IMR-90 (cell line): ENCODE measurements around the gene ANXA4. TPM values are rescaled to one million over a fixed set of nuclear protein-coding genes. Genes with fewer than 3 reads are reported as not detected.

ENCODE experiments used
- ATAC-seq: fragments of 200-7000 bp; cut with Tn5 transposase; 2 replicates; pipeline ENCODE4 v1.9.1; 2020; ENCODE audit warnings: low read depth, mild to moderate bottlenecking, moderate library complexity
- BruUV-seq: library from RNA; stranded (reverse); fragments of 400-500 nt; replicated peaks from 2 replicates; lab custom pipeline; 2021; lab: Mats Ljungman, UMichigan
- CTCF ChIA-PET: fragments of 300-600 bp; formaldehyde crosslinking; extraction: SDS; loops from one replicate; lab custom pipeline; 2021; ENCODE audit warnings: antibody characterized with exemption; lab: Yijun Ruan, JAX
- POLR2A ChIA-PET: fragments of 300-600 bp; sonication (Branson Sonifier 250); formaldehyde crosslinking; loops from one replicate; lab custom pipeline; 2022; ENCODE audit warnings: antibody characterized with exemption; ENCODE audit not compliant: unreplicated experiment; lab: Charles Lee
- DNase-seq: peaks from one replicate; pipeline ENCODE4 v3.0.0; 2013
- H2AFZ ChIP-seq: replicated peaks from 2 replicates; pipeline ENCODE3; 2013; ENCODE audit warnings: low read length, mild to moderate bottlenecking; ENCODE audit not compliant: poor library complexity
- H2AK5ac ChIP-seq: 2 replicates; pipeline ENCODE4 v1.6.1; 2013; ENCODE audit warnings: low read depth, low read length, inconsistent platforms
- H2AK9ac ChIP-seq: replicated peaks from 2 replicates; pipeline ENCODE3; 2013; ENCODE audit warnings: mild to moderate bottlenecking, low read depth, low read length, moderate library complexity; ENCODE audit not compliant: poor library complexity
- H2BK120ac ChIP-seq: 2 replicates; pipeline ENCODE4 v1.6.1; 2013; ENCODE audit warnings: low read depth, low read length, inconsistent platforms
- H2BK15ac ChIP-seq: 3 replicates; pipeline ENCODE4 v1.6.1; 2013; ENCODE audit warnings: low read depth, low read length, inconsistent platforms
- H2BK20ac ChIP-seq: 2 replicates; pipeline ENCODE4 v1.6.1; 2013; ENCODE audit warnings: low read depth, mild to moderate bottlenecking, inconsistent platforms, low read length, moderate library complexity
- H2BK5ac ChIP-seq: 2 replicates; pipeline ENCODE4 v1.6.1; 2013; ENCODE audit warnings: mild to moderate bottlenecking, low read depth, low read length, inconsistent platforms; ENCODE audit not compliant: poor library complexity, severe bottlenecking
- H3K14ac ChIP-seq: replicated peaks from 2 replicates; pipeline ENCODE4 v1.6.1; 2013; ENCODE audit warnings: low read depth, low read length, inconsistent platforms
- H3K18ac ChIP-seq: 2 replicates; pipeline ENCODE4 v1.6.1; 2013; ENCODE audit warnings: low read depth, low read length, control low read depth
- H3K23ac ChIP-seq: 2 replicates; pipeline ENCODE4 v1.6.1; 2013; ENCODE audit warnings: low read depth, low read length, inconsistent platforms
- H3K27ac ChIP-seq: 2 replicates; pipeline ENCODE4 v1.5.1; 2013; ENCODE audit warnings: mild to moderate bottlenecking, control low read depth, low read length; ENCODE audit not compliant: insufficient read depth
- H3K27me3 ChIP-seq: 2 replicates; pipeline ENCODE4 v1.6.1; 2013; ENCODE audit warnings: low read length; ENCODE audit not compliant: control insufficient read depth, insufficient read depth
- H3K36me3 ChIP-seq: 2 replicates; pipeline ENCODE4 v1.6.1; 2013; ENCODE audit warnings: low read length, mixed read lengths; ENCODE audit not compliant: control insufficient read depth, insufficient read depth
- H3K4ac ChIP-seq: 2 replicates; pipeline ENCODE4 v1.6.1; 2013; ENCODE audit warnings: low read depth, low read length, inconsistent platforms
- H3K4me1 ChIP-seq: 2 replicates; pipeline ENCODE4 v1.6.1; 2013; ENCODE audit warnings: low read length, mixed read lengths; ENCODE audit not compliant: control insufficient read depth, insufficient read depth
- H3K4me2 ChIP-seq: 2 replicates; pipeline ENCODE4 v1.6.1; 2013; ENCODE audit warnings: low read depth, mild to moderate bottlenecking, control low read depth, low read length, moderate library complexity
- H3K4me3 ChIP-seq: 2 replicates; pipeline ENCODE4 v1.5.1; 2013; ENCODE audit warnings: low read depth, mild to moderate bottlenecking, control low read depth, low read length, moderate library complexity; ENCODE audit not compliant: insufficient read depth
- H3K56ac ChIP-seq: 2 replicates; pipeline ENCODE4 v1.6.1; 2013; ENCODE audit warnings: low read length, inconsistent platforms; ENCODE audit not compliant: insufficient read depth; ENCODE audit errors: extremely low read depth
- H3K79me1 ChIP-seq, 2 experiments: 2 replicates each; pipeline ENCODE4 v1.6.1; 2013; ENCODE audit warnings: low read length in 2 of 2, inconsistent platforms in 1 of 2, low read depth in 1 of 2
- H3K9ac ChIP-seq: 2 replicates; pipeline ENCODE4 v1.6.1; 2013; ENCODE audit warnings: low read depth, low read length, control low read depth
- H3K9me1 ChIP-seq: 2 replicates; pipeline ENCODE4 v1.6.1; 2013; ENCODE audit warnings: low read length, inconsistent platforms; ENCODE audit not compliant: insufficient read depth
- H3K9me3 ChIP-seq: 2 replicates; pipeline ENCODE4 v1.6.1; 2013; ENCODE audit warnings: low read length; ENCODE audit not compliant: control insufficient read depth, insufficient read depth
- H4K20me1 ChIP-seq: 2 replicates; pipeline ENCODE4 v1.6.1; 2013; ENCODE audit warnings: low read length, inconsistent platforms; ENCODE audit not compliant: insufficient read depth
- H4K5ac ChIP-seq: 2 replicates; pipeline ENCODE4 v1.6.1; 2013; ENCODE audit warnings: mild to moderate bottlenecking, low read depth, low read length, control low read depth
- H4K8ac ChIP-seq, 2 experiments: 2 replicates each; pipeline ENCODE4 v1.6.1; 2013; ENCODE audit warnings: low read depth in 2 of 2, low read length in 2 of 2, control low read depth in 1 of 2, inconsistent platforms in 1 of 2
- H4K91ac ChIP-seq: 2 replicates; pipeline ENCODE4 v1.6.1; 2013; ENCODE audit warnings: low read depth, low read length, inconsistent platforms; ENCODE audit not compliant: insufficient read depth
- BHLHE40 ChIP-seq: fragments of 150-350 bp; IDR thresholded peaks from 2 replicates; pipeline ENCODE4 v1.6.1; 2016; ENCODE audit warnings: mild to moderate bottlenecking, low read depth, low read length
- CEBPB ChIP-seq: IDR thresholded peaks from 2 replicates; pipeline ENCODE4 v1.6.1; 2012; ENCODE audit warnings: low read depth, low read length, improper control_type of control experiment
- CHD1 ChIP-seq: IDR thresholded peaks from 2 replicates; pipeline ENCODE4 v1.6.1; 2012; ENCODE audit warnings: low read depth, low read length, improper control_type of control experiment
- FOS ChIP-seq: fragments of 150-350 bp; IDR thresholded peaks from 2 replicates; pipeline ENCODE4 v1.6.1; 2016; ENCODE audit warnings: low read depth, low read length
- MAFK ChIP-seq: IDR thresholded peaks from 2 replicates; pipeline ENCODE4 v1.6.1; 2012; ENCODE audit warnings: low read depth, low read length, improper control_type of control experiment
- MAZ ChIP-seq: IDR thresholded peaks from 2 replicates; pipeline ENCODE4 v1.6.1; 2012; ENCODE audit warnings: low read depth, mild to moderate bottlenecking, low read length, improper control_type of control experiment, moderate library complexity, borderline replicate concordance
- MXI1 ChIP-seq: IDR thresholded peaks from 2 replicates; pipeline ENCODE4 v1.6.1; 2012; ENCODE audit warnings: low read depth, mild to moderate bottlenecking, low read length, moderate library complexity, borderline replicate concordance
- NFE2L2 ChIP-seq: fragments of 150-350 bp; IDR thresholded peaks from 2 replicates; pipeline ENCODE4 v1.6.1; 2016; ENCODE audit warnings: low read depth, mild to moderate bottlenecking, low read length
- POLR2A ChIP-seq: IDR thresholded peaks from 2 replicates; pipeline ENCODE4 v1.6.1; 2012; ENCODE audit warnings: mild to moderate bottlenecking, low read depth, low read length
- RAD21 ChIP-seq: IDR thresholded peaks from 2 replicates; pipeline ENCODE4 v1.6.1; 2012; ENCODE audit warnings: low read length, improper control_type of control experiment
- RCOR1 ChIP-seq: IDR thresholded peaks from 2 replicates; pipeline ENCODE4 v1.6.1; 2012; ENCODE audit warnings: mild to moderate bottlenecking, low read length, improper control_type of control experiment; ENCODE audit not compliant: insufficient replicate concordance
- RFX5 ChIP-seq: IDR thresholded peaks from 2 replicates; pipeline ENCODE4 v1.8.0; 2012; ENCODE audit warnings: low read depth, mild to moderate bottlenecking, low read length, moderate library complexity
- SMC3 ChIP-seq: fragments of 150-350 bp; IDR thresholded peaks from 2 replicates; pipeline ENCODE4 v1.6.1; 2016; ENCODE audit warnings: low read depth, mild to moderate bottlenecking, antibody characterized with exemption, low read length, moderate library complexity
- WGBS, 2 experiments: methylation state at CpG; one replicate each; pipeline versions ENCODE4 v1.1.5 to v1.1.7; 2013; ENCODE audit warnings: missing lambda C conversion rate in 2 of 2; ENCODE audit not compliant: insufficient read length in 1 of 2; ENCODE audit errors: extremely low coverage in 2 of 2; 5-methylcytosine and 5-hydroxymethylcytosine counted together
- dilution Hi-C: fragments of 300-500 bp; cut with HindIII; formaldehyde crosslinking; loops from one replicate; pipeline ENCODE4 v1.14.3; 2018; ENCODE audit warnings: low sequenced_read_pairs; ENCODE audit not compliant: unreplicated experiment
- in situ Hi-C: fragments of 300-500 bp; cut with MboI; formaldehyde crosslinking; loops from 3 replicates; pipeline ENCODE4 v1.14.3; 2019; ENCODE audit warnings: low sequenced_read_pairs, inconsistent platforms, mixed read lengths
- intact Hi-C: fragments of 100-400 bp; cut with micrococcal nuclease; formaldehyde crosslinking; loops from 2 replicates; pipeline ENCODE4 v1.10.0; 2022
- polyA plus RNA-seq, 3 experiments: library from polyadenylated mRNA; depleted of rRNA; stranded (reverse); fragments of >200 nt; gene quantifications; 2 replicates each; pipeline ENCODE4 v1.2.3, GENCODE V29; 2012; ENCODE audit warnings: low replicate concordance in 1 of 3
- total RNA-seq: library from RNA; depleted of rRNA; stranded (reverse); fragments of >200 nt; gene quantifications from 2 replicates; pipeline ENCODE4 v1.2.3, GENCODE V29; 2012
- TF ChIP-seq, protein P1 (sequence below): fragments of 150-350 bp; IDR thresholded peaks from 2 replicates; pipeline ENCODE4 v1.6.1; 2017; ENCODE audit warnings: mild to moderate bottlenecking, antibody characterized with exemption, low read length, low read depth
- TF ChIP-seq, protein P2 (sequence below): conservative IDR thresholded peaks from 2 replicates; pipeline ENCODE4 v1.5.1; 2012; ENCODE audit warnings: mild to moderate bottlenecking, low read depth, low read length, improper control_type of control experiment
- TF ChIP-seq, protein P3 (sequence below): fragments of 150-350 bp; IDR thresholded peaks from 2 replicates; pipeline ENCODE4 v1.6.1; 2016; ENCODE audit warnings: low read depth, mild to moderate bottlenecking, low read length, moderate library complexity, borderline replicate concordance

Gene ANXA4
- total and polyA plus RNA-seq, 2 of the 4 experiments (the other 2 are of a cell fraction) = 22.2 to 72.0 TPM

GRCh38 chr2:69780921-69781320, 39.0 kb downstream of the ANXA4 start:
- H3K4ac ChIP-seq = no peak overlapping the region
- peaks cover 4% of the 10 kb centered on the region; the same call in 1 of the 2 replicates for H3K4me1 ChIP-seq
- no peak overlapping the region for H3K9ac ChIP-seq
- H3K9me3 ChIP-seq = no peaks in the 10 kb centered on the region; the same call in 1 of the 2 replicates
- dilution Hi-C loops = no loop called here
- H3K14ac ChIP-seq = no peak overlapping the region
- no TSS peak for BruUV-seq
- no peak overlapping the region for H2BK20ac ChIP-seq
- no peak overlapping the region for H2BK5ac ChIP-seq
- no peak overlapping the region for H3K4me2 ChIP-seq
- H2AFZ ChIP-seq = no peak overlapping the region
- H4K8ac ChIP-seq = no peak overlapping the region
- no peak for TF ChIP-seq MAFK
- no peak for TF ChIP-seq CEBPB
- TF ChIP-seq, protein P1, sequence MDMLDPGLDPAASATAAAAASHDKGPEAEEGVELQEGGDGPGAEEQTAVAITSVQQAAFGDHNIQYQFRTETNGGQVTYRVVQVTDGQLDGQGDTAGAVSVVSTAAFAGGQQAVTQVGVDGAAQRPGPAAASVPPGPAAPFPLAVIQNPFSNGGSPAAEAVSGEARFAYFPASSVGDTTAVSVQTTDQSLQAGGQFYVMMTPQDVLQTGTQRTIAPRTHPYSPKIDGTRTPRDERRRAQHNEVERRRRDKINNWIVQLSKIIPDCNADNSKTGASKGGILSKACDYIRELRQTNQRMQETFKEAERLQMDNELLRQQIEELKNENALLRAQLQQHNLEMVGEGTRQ = no peak
- TF ChIP-seq RCOR1 = no peak
- TF ChIP-seq, protein P2, sequence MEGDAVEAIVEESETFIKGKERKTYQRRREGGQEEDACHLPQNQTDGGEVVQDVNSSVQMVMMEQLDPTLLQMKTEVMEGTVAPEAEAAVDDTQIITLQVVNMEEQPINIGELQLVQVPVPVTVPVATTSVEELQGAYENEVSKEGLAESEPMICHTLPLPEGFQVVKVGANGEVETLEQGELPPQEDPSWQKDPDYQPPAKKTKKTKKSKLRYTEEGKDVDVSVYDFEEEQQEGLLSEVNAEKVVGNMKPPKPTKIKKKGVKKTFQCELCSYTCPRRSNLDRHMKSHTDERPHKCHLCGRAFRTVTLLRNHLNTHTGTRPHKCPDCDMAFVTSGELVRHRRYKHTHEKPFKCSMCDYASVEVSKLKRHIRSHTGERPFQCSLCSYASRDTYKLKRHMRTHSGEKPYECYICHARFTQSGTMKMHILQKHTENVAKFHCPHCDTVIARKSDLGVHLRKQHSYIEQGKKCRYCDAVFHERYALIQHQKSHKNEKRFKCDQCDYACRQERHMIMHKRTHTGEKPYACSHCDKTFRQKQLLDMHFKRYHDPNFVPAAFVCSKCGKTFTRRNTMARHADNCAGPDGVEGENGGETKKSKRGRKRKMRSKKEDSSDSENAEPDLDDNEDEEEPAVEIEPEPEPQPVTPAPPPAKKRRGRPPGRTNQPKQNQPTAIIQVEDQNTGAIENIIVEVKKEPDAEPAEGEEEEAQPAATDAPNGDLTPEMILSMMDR = no peak
- TF ChIP-seq, protein P3, sequence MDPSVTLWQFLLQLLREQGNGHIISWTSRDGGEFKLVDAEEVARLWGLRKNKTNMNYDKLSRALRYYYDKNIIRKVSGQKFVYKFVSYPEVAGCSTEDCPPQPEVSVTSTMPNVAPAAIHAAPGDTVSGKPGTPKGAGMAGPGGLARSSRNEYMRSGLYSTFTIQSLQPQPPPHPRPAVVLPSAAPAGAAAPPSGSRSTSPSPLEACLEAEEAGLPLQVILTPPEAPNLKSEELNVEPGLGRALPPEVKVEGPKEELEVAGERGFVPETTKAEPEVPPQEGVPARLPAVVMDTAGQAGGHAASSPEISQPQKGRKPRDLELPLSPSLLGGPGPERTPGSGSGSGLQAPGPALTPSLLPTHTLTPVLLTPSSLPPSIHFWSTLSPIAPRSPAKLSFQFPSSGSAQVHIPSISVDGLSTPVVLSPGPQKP = no peak
- no peak for TF ChIP-seq POLR2A
- no peak for TF ChIP-seq CHD1
- TF ChIP-seq RFX5 = no peak
- TF ChIP-seq BHLHE40 = no peak
- TF ChIP-seq MAZ = no peak
- no peak for TF ChIP-seq MXI1
- TF ChIP-seq NFE2L2 = no peak
- no peak for TF ChIP-seq RAD21
- no peak for TF ChIP-seq FOS
- TF ChIP-seq SMC3 = no peak
- H3K27me3 ChIP-seq = no peaks in the 10 kb centered on the region
- H3K18ac ChIP-seq = no peak overlapping the region
- H4K5ac ChIP-seq = no peak overlapping the region
- no CpG with 5 or more reads among the region's 5 CpGs for WGBS, 2 experiments
- H2AK5ac ChIP-seq = no peak overlapping the region
- H3K4me3 ChIP-seq = no peak overlapping the region
- H3K9me1 ChIP-seq = peaks cover 10% of the 10 kb centered on the region
- no peak overlapping the region for H2BK120ac ChIP-seq
- CTCF ChIA-PET = interaction anchor here (1.0 kb wide), 1 partner anchor 56 kb away, joined by 3 read pairs; no protein-coding TSS in a partner anchor
- in situ Hi-C loops = no loop called here
- no peak overlapping the region for H3K56ac ChIP-seq
- no peak overlapping the region for H2BK15ac ChIP-seq
- ATAC-seq (no peak), DNase-seq (no peak)
- no peak overlapping the region for H4K91ac ChIP-seq
- H3K23ac ChIP-seq = no peak overlapping the region
- no peaks in the 10 kb centered on the region for H3K36me3 ChIP-seq
- H4K20me1 ChIP-seq = no peaks in the 10 kb centered on the region; the same call in 1 of the 2 replicates
- POLR2A ChIA-PET = no interaction called here
- no peak overlapping the region for H2AK9ac ChIP-seq
- intact Hi-C loops = no loop called here
- peaks cover 0 to 14% of the 10 kb centered on the region in 2 experiments; a peak in 2 of 4 replicates for H3K79me1 ChIP-seq
- no peak overlapping the region for H3K27ac ChIP-seq
